HFFc6 (cell line): ENCODE measurements around the gene SPRED2. TPM values are rescaled to one million over a fixed set of nuclear protein-coding genes. Genes with fewer than 3 reads are reported as not detected.

Experiments
- DNase-seq: peaks from one replicate; pipeline ENCODE4 v3.0.0-alpha.2; 2018
- H3K27ac Mint-ChIP-seq: 2 replicates; pipeline ENCODE4 v1.8.0; 2020; ENCODE audit warnings: mild to moderate bottlenecking, mixed read lengths
- H3K27me3 Mint-ChIP-seq: 2 replicates; pipeline ENCODE4 v1.8.0; 2021; ENCODE audit warnings: mild to moderate bottlenecking, moderate library complexity, mixed read lengths; ENCODE audit not compliant: insufficient read depth
- H3K36me3 Mint-ChIP-seq: 2 replicates; pipeline ENCODE4 v1.8.0; 2021; ENCODE audit warnings: low read depth, mixed read lengths
- H3K4me1 Mint-ChIP-seq: 2 replicates; pipeline ENCODE4 v1.8.0; 2020; ENCODE audit warnings: low read depth, mixed read lengths
- H3K4me3 Mint-ChIP-seq: 2 replicates; pipeline ENCODE4 v1.8.0; 2020; ENCODE audit warnings: mild to moderate bottlenecking, moderate library complexity, mixed read lengths
- H3K9me3 Mint-ChIP-seq: 2 replicates; pipeline ENCODE4 v1.8.0; 2020; ENCODE audit warnings: mild to moderate bottlenecking, mixed read lengths
- CTCF ChIP-seq: fragments of 200-600 bp; sonication (generic); IDR thresholded peaks from 2 replicates; pipeline ENCODE4 v1.5.0; 2021; ENCODE audit warnings: antibody characterized with exemption, mild to moderate bottlenecking
- total RNA-seq, 6 experiments: library from RNA; stranded (reverse); fragmentation: NEBNext Ultra II Directional; extraction: Animal tissue kit (Norgen Biotek cat#: 25700); gene quantifications; 2 replicates in 1 of 6; 3 replicates in 5 of 6; pipeline ENCODE4 v1.2.3, GENCODE V29; 2021

Gene SPRED2
- total RNA-seq, 6 experiments from 2014 or later = 28.7 to 38.5 (median 33.3) TPM

- H3K4me1 Mint-ChIP-seq = peaks cover 17% of the 10 kb centered on the region
- no peak for TF ChIP-seq CTCF
- peaks cover 14% of the 10 kb centered on the region for H3K36me3 Mint-ChIP-seq
- peaks cover 4% of the 10 kb centered on the region for H3K27me3 Mint-ChIP-seq
- no peak overlapping the region for H3K4me3 Mint-ChIP-seq
- H3K9me3 Mint-ChIP-seq = no peaks in the 10 kb centered on the region
- no peak overlapping the region for H3K27ac Mint-ChIP-seq
- no peak for DNase-seq
These were observed 32.7 kb upstream of the SPRED2 start for GRCh38 chr2:65465124-65465523.

GRCh38 chr2:65464604-65465003 lies 32.2 kb upstream of the SPRED2 start:
- no peak overlapping the region for H3K27ac Mint-ChIP-seq
- H3K36me3 Mint-ChIP-seq = peaks cover 14% of the 10 kb centered on the region
- H3K4me3 Mint-ChIP-seq = no peak overlapping the region
- no peaks in the 10 kb centered on the region for H3K9me3 Mint-ChIP-seq
- peaks cover 22% of the 10 kb centered on the region for H3K4me1 Mint-ChIP-seq
- TF ChIP-seq CTCF = no peak
- peaks cover 4% of the 10 kb centered on the region for H3K27me3 Mint-ChIP-seq
- peak; percentile 55 for DNase-seq

DNA sequence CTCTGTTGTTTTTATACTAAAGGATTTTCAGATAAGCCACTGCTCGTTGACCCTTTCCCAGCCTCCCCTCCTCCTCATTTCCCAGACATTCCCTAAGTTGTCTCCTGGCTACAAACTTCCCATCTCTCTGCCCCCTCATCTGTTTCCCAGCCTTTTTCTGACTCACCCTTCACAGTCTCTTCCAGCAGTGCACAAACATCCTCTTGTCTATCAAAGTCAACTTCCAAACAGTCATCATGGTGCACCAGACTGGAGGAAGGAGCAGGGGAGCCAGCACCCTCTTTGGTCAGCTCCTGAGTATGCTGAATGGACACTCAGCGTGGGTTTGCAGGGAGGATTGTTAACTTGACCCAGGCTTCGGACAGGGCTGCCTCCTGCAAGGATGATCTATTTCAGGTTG lies 26.6 kb upstream of the SPRED2 start:
- H3K4me1 Mint-ChIP-seq = peaks cover 41% of the 10 kb centered on the region
- no peak overlapping the region for H3K27ac Mint-ChIP-seq
- H3K36me3 Mint-ChIP-seq = peaks cover 14% of the 10 kb centered on the region
- peaks cover 4% of the 10 kb centered on the region for H3K27me3 Mint-ChIP-seq
- no peak overlapping the region for H3K4me3 Mint-ChIP-seq
- no peaks in the 10 kb centered on the region for H3K9me3 Mint-ChIP-seq
- no peak for DNase-seq
- TF ChIP-seq CTCF = no peak

- no peak for TF ChIP-seq CTCF
- Mint-ChIP-seq H3K27ac (no peak overlapping the region), H3K27me3 (peaks cover 2% of the 10 kb centered on the region), H3K4me3 (no peak overlapping the region), H3K4me1 (peaks cover 55% of the 10 kb centered on the region), H3K9me3 (no peaks in the 10 kb centered on the region), H3K36me3 (peaks cover 4% of the 10 kb centered on the region; the same call in 1 of the 2 replicates)
- DNase-seq = no peak
These were observed 24.5 kb upstream of the SPRED2 start for GRCh38 chr2:65456886-65457285.

GRCh38 chr2:65456064-65456463 lies 23.7 kb upstream of the SPRED2 start:
- peak; percentile 72 for DNase-seq

More at GRCh38 chr2:65456064-65456463, 23.7 kb upstream of the SPRED2 start:
- peaks cover under 1% of the 10 kb centered on the region for H3K27me3 Mint-ChIP-seq
- peak overlapping the region; percentile 53; the same call in 1 of the 2 replicates for H3K27ac Mint-ChIP-seq
- peaks cover under 1% of the 10 kb centered on the region; the same call in 1 of the 2 replicates for H3K36me3 Mint-ChIP-seq
- no peaks in the 10 kb centered on the region for H3K9me3 Mint-ChIP-seq
- H3K4me3 Mint-ChIP-seq = no peak overlapping the region
- H3K4me1 Mint-ChIP-seq = peaks cover 55% of the 10 kb centered on the region
- no peak for TF ChIP-seq CTCF
